B cell (primary cell): Measurements from ENCODE around the gene ADPRS. TPM values are rescaled to one million over a fixed set of nuclear protein-coding genes. Genes with fewer than 3 reads are reported as not detected.

Experiments
- ATAC-seq: fragments of 200-7000 bp; cut with Tn5 transposase; one replicate; pipeline ENCODE4 v1.10.0; 2021; ENCODE audit warnings: low read depth, mild to moderate bottlenecking, moderate number of reproducible peaks, moderate library complexity
- CTCF ChIA-PET: fragments of 350-600 bp; sonication (Branson Sonifier 250); formaldehyde crosslinking; loops from one replicate; lab custom pipeline; 2021; ENCODE audit warnings: antibody characterized with exemption, inconsistent platforms; lab: Charles Lee
- POLR2A ChIA-PET: fragments of 350-600 bp; sonication (Branson Sonifier 250); formaldehyde crosslinking; loops from one replicate; lab custom pipeline; 2021; ENCODE audit warnings: antibody characterized with exemption; lab: Charles Lee
- DNase-seq: peaks from one replicate; pipeline ENCODE4 v3.0.0; 2013
- H2AFZ ChIP-seq: 2 replicates; pipeline ENCODE4 v1.6.1; 2012; ENCODE audit warnings: mild to moderate bottlenecking, low read depth, low read length; ENCODE audit not compliant: insufficient read depth, poor library complexity, severe bottlenecking
- H3K27ac ChIP-seq, 2 donors: 1 replicate in 1 of 2; 2 replicates in 1 of 2; pipeline ENCODE4 v1.5.1; 2012 to 2013; ENCODE audit warnings: low read length in 2 of 2, mild to moderate bottlenecking in 2 of 2, moderate library complexity in 1 of 2
- H3K27me3 ChIP-seq, 4 experiments: fragments of 200-600 bp in 1 of 4; sonication (generic) in 1 of 4; replicated peaks in 1 of 4; 1 replicate in 2 of 4; 2 replicates in 2 of 4; pipeline versions ENCODE4 v1.6.1 to v1.7.0; 2013 to 2016; ENCODE audit warnings: low read length in 3 of 4, mild to moderate bottlenecking in 2 of 4, mixed read lengths in 1 of 4, moderate library complexity in 1 of 4; ENCODE audit not compliant: insufficient read depth in 4 of 4, control insufficient read depth in 3 of 4; ENCODE audit errors: control extremely low read depth in 1 of 4
- H3K36me3 ChIP-seq, 2 experiments: replicated peaks in 1 of 2; 1 replicate in 1 of 2; 2 replicates in 1 of 2; pipeline versions ENCODE4 v1.6.1 to v1.7.1; 2013; ENCODE audit warnings: low read length in 1 of 2; ENCODE audit not compliant: insufficient read depth in 2 of 2, control insufficient read depth in 1 of 2; ENCODE audit errors: control extremely low read depth in 1 of 2, extremely low read depth in 1 of 2
- H3K4me1 ChIP-seq, 2 donors: fragments of 200-600 bp in 1 of 2; sonication (generic) in 1 of 2; 1 replicate in 1 of 2; 2 replicates in 1 of 2; pipeline versions ENCODE4 v1.5.1 to v1.6.1; 2013 to 2017; ENCODE audit warnings: low read length in 2 of 2; ENCODE audit not compliant: control insufficient read depth in 2 of 2, insufficient read depth in 2 of 2
- H3K4me2 ChIP-seq: replicated peaks from 2 replicates; pipeline ENCODE3; 2012; ENCODE audit warnings: mild to moderate bottlenecking, low read depth, low read length; ENCODE audit not compliant: poor library complexity, severe bottlenecking
- H3K4me3 ChIP-seq, 5 experiments: fragments of 200-600 bp in 1 of 5; sonication (generic) in 1 of 5; 1 replicate in 3 of 5; 2 replicates in 2 of 5; pipeline versions ENCODE4 v1.5.1 to v1.7.0; 2011 to 2016; ENCODE audit warnings: low read length in 4 of 5, mild to moderate bottlenecking in 4 of 5, low read depth in 2 of 5, control low read depth in 1 of 5, moderate library complexity in 1 of 5; ENCODE audit not compliant: insufficient read depth in 1 of 5; ENCODE audit errors: control extremely low read depth in 1 of 5, extremely low read depth in 1 of 5
- H3K79me2 ChIP-seq: fragments of 200-600 bp; sonication (generic); one replicate; pipeline ENCODE4 v1.6.0; 2016; ENCODE audit warnings: low read length; ENCODE audit not compliant: control insufficient read depth, insufficient read depth
- H3K9ac ChIP-seq: fragments of 200-600 bp; sonication (generic); 2 replicates; pipeline ENCODE4 v1.6.1; 2017; ENCODE audit warnings: mild to moderate bottlenecking, low read length, moderate library complexity
- H3K9me3 ChIP-seq, 3 donors: one replicate each; pipeline versions ENCODE4 v1.6.1 to v1.7.1; 2013; ENCODE audit warnings: low read length in 2 of 3; ENCODE audit not compliant: control insufficient read depth in 2 of 3, insufficient read depth in 1 of 3; ENCODE audit errors: control extremely low read depth in 1 of 3
- H4K20me1 ChIP-seq: 2 replicates; pipeline ENCODE4 v1.6.0; 2012; ENCODE audit warnings: mild to moderate bottlenecking, low read length; ENCODE audit not compliant: insufficient read depth, control insufficient read depth, poor library complexity, severe bottlenecking
- H3K27ac Mint-ChIP-seq: one replicate; pipeline ENCODE4 v1.8.0; 2021; ENCODE audit warnings: mixed read lengths
- H3K27me3 Mint-ChIP-seq: one replicate; pipeline ENCODE4 v1.8.0; 2021; ENCODE audit warnings: mixed read lengths
- H3K4me1 Mint-ChIP-seq: one replicate; pipeline ENCODE4 v1.8.0; 2021; ENCODE audit warnings: mixed read lengths
- H3K4me3 Mint-ChIP-seq: one replicate; pipeline ENCODE4 v1.8.0; 2021; ENCODE audit warnings: mixed read lengths
- H3K9me3 Mint-ChIP-seq: one replicate; pipeline ENCODE4 v1.8.0; 2022; ENCODE audit warnings: mixed read lengths; ENCODE audit not compliant: insufficient read depth
- EZH2 ChIP-seq: IDR thresholded peaks from 2 replicates; pipeline ENCODE4 v1.6.1; 2012; ENCODE audit warnings: borderline replicate concordance, low read depth, mild to moderate bottlenecking, moderate library complexity, low read length; ENCODE audit not compliant: insufficient read depth, poor library complexity, severe bottlenecking
- WGBS: methylation state at CpG from one replicate; pipeline ENCODE4 v1.1.5; 2013; ENCODE audit warnings: missing lambda C conversion rate; ENCODE audit not compliant: insufficient coverage; 5-methylcytosine and 5-hydroxymethylcytosine counted together
- intact Hi-C: fragments of 100-400 bp; cut with micrococcal nuclease; formaldehyde crosslinking; loops from one replicate; pipeline ENCODE4 v1.10.0; 2022
- polyA plus RNA-seq: library from polyadenylated mRNA; depleted of rRNA; stranded (reverse); fragments of >200 nt; gene quantifications from 2 replicates; pipeline ENCODE4 v1.2.3, GENCODE V29; 2012
- total RNA-seq, 2 donors: library from RNA; stranded (reverse); fragments of 120-200 nt in 1 of 2; gene quantifications; 1 replicate in 1 of 2; 2 replicates in 1 of 2; pipeline versions ENCODE4 v1.2.3 to v1.2.4, GENCODE V29; 2013 to 2022
- TF ChIP-seq, protein P1 (sequence below): fragments of 200-600 bp; IDR thresholded peaks from one replicate; pipeline ENCODE4 v1.8.0; 2022; ENCODE audit warnings: antibody characterized with exemption, mild to moderate bottlenecking

The ADPRS gene
- total and polyA plus RNA-seq, 2 donors (not counting 1 experiment from before 2014, with no cell fraction given) = 15.0 to 20.9 TPM

DNA sequence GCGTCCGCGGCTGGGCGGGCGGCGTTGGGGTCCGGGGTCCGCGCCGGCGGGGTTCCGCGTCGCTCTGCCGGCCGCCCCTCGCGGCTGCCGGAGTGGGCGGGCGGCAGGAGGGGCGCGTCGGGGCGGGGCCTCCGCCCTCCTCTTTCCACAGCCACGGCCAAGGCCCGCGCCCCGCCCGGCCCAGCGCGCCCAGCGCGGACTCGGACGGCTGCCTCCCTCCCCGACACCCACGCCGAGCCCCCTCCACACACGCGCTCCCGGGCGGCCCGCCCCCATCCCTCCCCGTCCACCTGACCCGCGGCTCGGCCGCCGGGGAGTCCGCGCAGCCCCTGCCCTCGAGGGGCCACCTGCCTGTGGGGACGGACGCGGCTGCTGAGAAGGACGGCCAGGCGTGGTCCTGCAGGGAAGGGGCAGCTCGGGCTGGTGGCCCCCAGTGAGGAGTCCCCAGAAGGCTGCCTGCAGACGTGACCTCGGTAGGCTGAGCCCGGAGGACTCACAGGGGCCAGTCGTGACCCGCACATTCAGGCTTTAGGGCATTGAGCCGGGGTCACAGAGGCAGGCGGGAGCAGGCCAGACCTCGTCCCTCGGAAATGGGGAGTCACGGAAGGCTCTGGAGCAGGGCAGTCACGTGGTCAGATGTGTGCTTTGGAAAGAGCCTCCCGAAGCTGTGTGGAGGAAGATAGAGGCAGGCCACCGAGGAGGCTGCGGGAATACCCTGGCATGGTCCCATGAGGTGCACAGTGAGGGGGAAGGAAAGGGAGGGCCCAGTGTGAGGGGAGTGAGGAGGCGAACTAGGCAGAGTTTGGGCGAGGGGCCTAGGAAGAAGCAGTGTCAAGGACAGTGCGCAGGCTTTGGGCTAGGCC, 36.7 kb downstream of the ADPRS start, which contains the start of gene COL8A2:
COL8A2 (minus strand) TSS at position 94 of the 863 bp plus-strand sequence. CDS start 24,980 bp downstream, outside the sequence.
- H3K36me3 ChIP-seq = no peaks in the 10 kb centered on the region
- H4K20me1 ChIP-seq = no peaks in the 10 kb centered on the region
- intact Hi-C loops = no loop called here
- DNase-seq (peak; percentile 31), ATAC-seq (peak; percentile 35)
- H3K9ac ChIP-seq = peak within 1 kb of the TSS; percentile 48
- no peaks in the 10 kb centered on the region for H3K9me3 Mint-ChIP-seq
- no peaks in the 10 kb centered on the region for H3K79me2 ChIP-seq
- ChIA-PET CTCF (no interaction called here), POLR2A (no interaction called here)
- peaks cover 28% of the 10 kb centered on the region in 2 donors for H3K4me1 ChIP-seq
- peak within 1 kb of the TSS; percentile 82 for H3K4me2 ChIP-seq
- H3K27ac Mint-ChIP-seq = no peak within 1 kb of the TSS
- H3K4me3 Mint-ChIP-seq = peak within 1 kb of the TSS; percentile 74
- H2AFZ ChIP-seq = peak within 1 kb of the TSS; percentile 41
- H3K4me1 Mint-ChIP-seq = peaks cover 32% of the 10 kb centered on the region
- H3K4me3 ChIP-seq = peak within 1 kb of the TSS in 3 of 5 experiments; percentile 8 to 45 (median 28)
- no peaks in the 10 kb centered on the region for H3K9me3 ChIP-seq
- 16% methylated on average over 77 of the region's 77 CpGs for WGBS
- peaks cover 0 to 22% (median 2%) of the 10 kb centered on the region in 4 experiments for H3K27me3 ChIP-seq
- no peak within 1 kb of the TSS for H3K27ac ChIP-seq
- peaks cover 8% of the 10 kb centered on the region for H3K27me3 Mint-ChIP-seq
- TF ChIP-seq, protein P1, sequence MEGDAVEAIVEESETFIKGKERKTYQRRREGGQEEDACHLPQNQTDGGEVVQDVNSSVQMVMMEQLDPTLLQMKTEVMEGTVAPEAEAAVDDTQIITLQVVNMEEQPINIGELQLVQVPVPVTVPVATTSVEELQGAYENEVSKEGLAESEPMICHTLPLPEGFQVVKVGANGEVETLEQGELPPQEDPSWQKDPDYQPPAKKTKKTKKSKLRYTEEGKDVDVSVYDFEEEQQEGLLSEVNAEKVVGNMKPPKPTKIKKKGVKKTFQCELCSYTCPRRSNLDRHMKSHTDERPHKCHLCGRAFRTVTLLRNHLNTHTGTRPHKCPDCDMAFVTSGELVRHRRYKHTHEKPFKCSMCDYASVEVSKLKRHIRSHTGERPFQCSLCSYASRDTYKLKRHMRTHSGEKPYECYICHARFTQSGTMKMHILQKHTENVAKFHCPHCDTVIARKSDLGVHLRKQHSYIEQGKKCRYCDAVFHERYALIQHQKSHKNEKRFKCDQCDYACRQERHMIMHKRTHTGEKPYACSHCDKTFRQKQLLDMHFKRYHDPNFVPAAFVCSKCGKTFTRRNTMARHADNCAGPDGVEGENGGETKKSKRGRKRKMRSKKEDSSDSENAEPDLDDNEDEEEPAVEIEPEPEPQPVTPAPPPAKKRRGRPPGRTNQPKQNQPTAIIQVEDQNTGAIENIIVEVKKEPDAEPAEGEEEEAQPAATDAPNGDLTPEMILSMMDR = no peak
- no peak for TF ChIP-seq EZH2
